Hematopoietic multipotent progenitor cell treated with erythropoietin and hydrocortisone succinate and interleukin-3 and kit ligand, for 15 days (in vitro differentiated cells): ENCODE measurements around the gene ENAH.
"Not testable (repeated sequence)": the region's sequence is repeated elsewhere in the genome, so short reads cannot be mapped to it uniquely, and the experiment has no call there.

Experiments used
- DNase-seq: peaks from one replicate; pipeline ENCODE4 v3.0.0-alpha.2; 2015; ENCODE audit warnings: low spot score

The ENAH gene

GRCh38 chr1:225674381-225674780, 21.5 kb upstream of the ENAH start:
- DNase-seq = no peak

- DNase-seq = no peak
These were observed 18.1 kb upstream of the ENAH start for GRCh38 chr1:225670806-225671733.

DNA sequence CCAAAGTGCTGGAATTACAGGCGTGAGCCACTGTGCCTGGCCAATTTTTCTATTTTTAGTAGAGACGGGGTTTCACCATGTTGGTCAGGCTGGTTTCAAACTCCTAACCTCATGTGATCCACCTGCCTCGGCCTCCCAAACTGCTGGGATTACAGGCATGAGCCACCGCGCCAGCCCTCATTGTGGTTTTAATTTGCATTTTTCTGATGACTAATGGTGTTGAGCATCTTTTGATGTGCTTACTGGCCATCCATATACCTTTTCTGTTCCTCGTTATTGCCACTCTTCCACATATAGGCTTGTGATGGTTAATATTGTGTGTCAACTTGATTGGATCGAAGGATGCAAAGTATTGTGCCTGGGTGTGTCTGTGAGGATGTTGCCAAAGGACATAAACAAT, 17.4 kb upstream of the ENAH start:
- no peak for DNase-seq

DNA sequence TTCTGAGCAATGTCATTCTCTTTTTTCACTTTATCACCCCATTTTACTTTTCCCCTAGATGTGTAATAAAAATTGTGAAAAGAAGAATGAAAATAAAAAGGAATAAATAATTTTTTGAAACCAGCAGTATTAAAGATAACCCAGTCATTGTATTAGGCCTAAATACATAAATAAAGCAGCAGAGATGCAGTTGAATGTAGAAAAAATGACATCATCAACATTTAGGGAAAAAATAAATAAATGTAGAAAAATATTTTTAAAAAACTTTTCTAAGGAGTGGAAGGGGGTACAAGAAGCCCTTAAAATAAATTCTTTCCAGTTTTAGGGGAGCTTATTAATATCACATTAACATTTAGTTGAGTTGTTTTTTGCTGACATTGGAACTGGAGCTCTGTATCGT, 15.3 kb upstream of the ENAH start:
- DNase-seq = no peak

- DNase-seq = no peak
These were observed 14.4 kb upstream of the ENAH start for GRCh38 chr1:225667362-225667761.

DNA sequence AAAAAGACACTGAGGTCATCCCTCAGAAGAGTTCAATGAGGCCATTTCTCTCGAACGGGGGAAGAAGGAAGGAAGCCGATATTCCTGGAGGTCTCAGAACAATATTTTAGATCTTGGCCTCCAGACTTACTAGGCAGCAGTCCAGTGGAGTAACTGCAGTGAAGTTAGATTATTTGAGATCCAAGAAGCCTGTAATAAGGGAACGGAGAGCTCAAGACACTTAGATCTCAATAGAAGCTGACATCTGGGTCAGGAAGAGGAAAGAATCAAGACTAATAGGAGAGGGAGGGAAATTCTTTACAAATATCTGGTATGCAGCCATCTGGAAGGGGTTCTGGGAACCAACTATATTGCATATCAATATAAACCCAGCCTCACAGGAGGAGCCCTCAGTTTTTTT, 13.6 kb upstream of the ENAH start:
- no peak for DNase-seq

DNA sequence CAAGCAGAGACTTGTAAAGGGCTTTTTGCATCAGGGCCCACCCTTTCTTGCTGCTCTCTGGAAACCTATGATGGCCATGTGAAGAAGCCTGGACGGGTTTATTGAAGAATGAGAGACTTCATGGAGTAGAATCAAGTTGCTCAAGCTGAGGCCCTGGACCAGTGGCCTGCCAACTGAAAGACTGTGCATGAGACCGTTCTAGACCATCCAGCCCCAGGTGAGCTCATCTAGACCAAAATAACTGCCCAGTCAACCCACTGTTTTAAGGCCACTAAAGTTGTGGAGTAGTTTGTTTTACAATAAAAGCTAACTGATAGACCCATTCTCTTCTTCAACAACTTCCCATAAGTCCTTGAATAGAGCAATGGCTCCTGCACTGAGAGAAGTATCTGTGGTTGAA, 11.8 kb upstream of the ENAH start:
- DNase-seq = no peak

GRCh38 chr1:225662155-225662554, 9.2 kb upstream of the ENAH start:
- DNase-seq = no peak

GRCh38 chr1:225660544-225660946, 7.6 kb upstream of the ENAH start:
- DNase-seq = no peak

GRCh38 chr1:225658041-225658440, 5.1 kb upstream of the ENAH start:
- no peak for DNase-seq

DNA sequence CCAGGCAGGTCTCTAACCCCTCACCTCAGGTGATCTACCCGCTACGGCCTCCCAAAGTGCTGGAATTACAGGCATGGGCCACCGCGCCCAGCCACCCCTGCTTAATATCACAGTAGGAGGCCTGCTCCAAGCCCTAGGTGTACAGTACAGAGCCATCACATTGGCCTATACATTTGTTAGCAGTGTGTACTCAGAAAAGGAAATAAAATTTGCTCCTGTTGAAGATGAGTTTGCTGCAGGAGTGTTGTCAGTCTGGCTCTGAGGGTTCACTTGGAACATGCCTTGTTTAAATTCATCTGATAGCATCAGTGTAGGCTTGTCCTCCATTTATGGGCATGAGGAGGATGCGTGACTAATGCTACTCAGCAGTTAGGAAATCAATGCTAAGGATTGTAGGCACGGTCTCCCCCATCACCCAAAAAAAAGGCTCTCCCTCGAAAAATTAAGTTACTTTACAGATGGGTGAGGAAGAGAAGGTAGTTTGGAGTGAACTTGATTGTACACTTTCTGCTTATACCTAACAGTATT, 4.6 kb upstream of the ENAH start:
- no peak for DNase-seq

GRCh38 chr1:225656259-225656655, 3.3 kb upstream of the ENAH start:
- DNase-seq = not testable (repeated sequence)

DNA sequence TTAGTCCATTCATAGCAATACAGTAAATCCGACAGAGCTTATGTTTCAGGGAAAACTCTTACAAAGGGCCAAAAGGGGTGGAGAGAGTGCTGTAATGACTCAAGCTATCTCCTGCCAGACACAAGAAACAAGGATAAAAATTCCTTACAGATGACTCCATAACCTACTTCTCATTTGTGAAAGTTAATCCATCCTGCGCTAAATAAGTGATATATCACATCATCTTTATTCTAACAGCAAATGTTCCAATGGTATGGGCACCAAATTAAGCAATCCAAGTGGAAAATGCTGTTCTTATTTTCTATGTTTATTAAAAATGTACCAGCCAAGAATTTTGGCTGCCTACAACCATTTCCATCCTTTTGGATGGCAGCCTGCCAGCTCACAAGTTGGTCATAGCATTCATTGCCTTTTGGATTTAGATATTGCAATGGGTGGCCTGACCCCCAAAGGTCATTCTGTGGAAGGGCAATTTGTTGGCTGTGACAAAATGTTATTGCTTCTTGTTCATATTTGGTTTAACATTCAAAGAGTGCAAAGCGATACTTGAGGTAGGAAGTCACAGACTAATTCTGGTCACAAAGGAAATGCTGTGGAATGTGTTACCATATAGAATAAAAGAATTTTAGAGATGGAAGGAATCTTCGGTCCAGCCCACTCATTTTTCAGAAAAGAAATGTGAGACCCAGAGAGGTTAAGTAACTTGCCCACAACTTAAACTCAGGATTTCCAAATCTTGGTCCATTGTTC, 2.8 kb upstream of the ENAH start:
- no peak for DNase-seq

DNA sequence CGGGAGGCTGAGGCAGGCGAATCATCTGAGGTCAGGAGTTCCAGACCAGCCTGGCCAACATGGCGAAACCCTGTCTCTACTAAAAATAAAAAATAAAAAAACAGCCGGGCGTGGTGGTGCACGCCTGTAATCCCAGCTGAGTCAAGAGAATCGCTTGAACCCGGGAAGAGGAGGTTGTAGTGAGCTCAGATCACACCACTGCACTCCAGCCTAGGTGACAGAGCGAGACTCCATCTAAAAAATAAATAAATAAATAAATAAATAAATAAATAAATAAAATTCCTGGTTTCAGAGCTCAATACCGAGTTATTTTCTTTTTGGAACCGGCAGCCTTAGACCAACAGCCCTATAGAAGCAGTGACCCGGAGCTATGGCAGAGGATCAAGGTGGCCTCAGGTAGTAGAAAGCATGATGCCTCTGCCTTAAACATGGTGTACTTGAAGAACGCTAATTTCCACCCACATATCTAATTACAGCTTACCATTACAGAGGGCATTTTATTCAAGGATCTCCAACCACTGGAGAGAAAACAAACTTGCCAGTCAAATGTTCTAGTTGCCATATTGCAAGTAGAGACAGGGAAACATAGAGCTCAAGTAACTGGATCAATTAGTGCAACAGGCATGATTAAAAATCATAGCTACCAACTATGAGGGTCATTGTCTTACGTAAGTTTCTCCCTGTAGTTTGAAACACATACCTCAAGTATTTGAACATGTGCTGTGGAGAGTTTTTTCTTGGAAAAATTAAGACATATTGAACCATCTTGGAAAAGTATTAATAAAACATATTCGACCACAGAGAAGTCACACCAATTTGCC, 2.0 kb upstream of the ENAH start:
- DNase-seq = no peak

- DNase-seq = no peak
These were observed 1.3 kb upstream of the ENAH start for GRCh38 chr1:225654277-225654597.

DNA sequence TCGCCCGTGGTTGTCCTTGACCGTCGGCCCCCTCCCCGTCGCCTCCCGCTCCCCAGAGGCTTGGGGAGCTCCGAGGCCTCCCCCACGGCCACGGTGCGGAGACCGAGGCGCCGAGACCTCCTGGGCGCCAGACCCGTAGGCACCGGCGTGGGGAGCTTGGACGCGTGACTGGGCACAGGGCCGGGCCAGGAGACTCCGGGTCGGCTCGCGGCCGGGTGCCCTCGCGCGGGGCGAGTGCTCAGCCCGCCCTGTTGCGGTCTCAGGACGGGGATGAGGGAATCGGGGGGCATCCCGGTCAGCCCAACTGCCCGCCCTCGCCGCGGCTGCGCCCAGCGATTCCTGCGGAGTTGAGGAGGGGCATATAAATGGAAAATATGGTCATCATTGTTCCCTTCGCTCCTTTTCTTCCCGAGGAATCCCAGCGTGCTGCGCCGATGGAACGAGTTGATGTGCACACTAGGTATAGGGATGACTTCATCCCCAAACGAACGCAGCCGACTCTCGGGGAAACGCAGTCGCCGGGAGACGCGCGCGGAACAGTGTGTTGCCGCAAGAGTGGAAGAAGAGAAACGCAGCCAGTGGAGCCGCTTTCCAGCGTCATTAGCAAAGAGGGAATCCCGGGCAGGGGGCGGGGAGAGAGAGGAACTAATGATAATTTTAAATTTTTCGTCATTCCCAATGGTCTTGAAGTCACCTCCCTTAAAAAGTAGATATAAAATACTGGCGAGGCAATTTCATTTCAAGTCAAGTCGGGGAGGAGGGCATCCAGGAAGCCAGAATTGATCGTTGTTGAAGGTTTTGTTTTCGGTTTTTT, 747 bp upstream of the ENAH start:
- no peak for DNase-seq

DNA sequence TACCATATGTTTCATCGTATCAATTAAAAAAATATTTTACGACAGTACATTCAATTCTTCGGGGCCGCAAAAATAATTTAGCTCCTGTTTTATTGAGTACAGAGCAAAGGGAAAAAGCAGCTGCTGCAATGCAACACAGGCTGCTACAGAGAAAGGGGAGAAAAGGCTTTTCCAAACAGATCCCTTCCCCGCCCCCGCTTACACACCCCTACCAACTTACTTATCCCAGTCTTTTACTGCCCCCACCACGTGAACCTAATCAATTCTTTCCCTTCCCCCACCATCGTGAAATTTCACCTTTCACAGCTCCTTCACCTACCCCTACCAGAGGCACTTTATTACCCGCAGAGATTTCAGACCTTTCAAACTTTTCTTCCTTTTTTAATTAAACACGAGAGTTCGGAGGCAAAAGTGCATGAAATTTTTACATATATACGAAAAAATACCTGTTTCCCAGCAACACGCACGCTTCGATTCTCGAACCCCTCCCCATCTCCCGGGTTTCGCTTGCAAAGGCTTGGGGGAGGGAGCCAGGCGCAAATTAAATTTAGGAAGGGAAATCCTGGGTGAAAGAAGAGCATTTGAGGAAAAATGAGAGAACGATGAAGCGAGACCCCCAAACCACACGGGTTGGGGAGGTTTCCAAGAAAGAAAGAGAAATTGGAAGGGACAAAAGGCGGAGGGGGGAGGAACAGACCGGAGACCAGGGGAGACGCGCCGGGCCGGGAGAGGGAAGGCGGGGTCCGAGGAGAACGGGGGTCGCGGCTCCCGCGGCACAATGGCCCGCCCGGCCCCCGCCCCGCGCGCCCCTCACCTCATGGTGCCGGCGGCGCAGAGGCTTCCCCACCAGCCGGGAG, 823 bp downstream of the ENAH start:
- DNase-seq = no peak

- no peak for DNase-seq
These were observed 1.5 kb downstream of the ENAH start for GRCh38 chr1:225651376-225651871.

DNA sequence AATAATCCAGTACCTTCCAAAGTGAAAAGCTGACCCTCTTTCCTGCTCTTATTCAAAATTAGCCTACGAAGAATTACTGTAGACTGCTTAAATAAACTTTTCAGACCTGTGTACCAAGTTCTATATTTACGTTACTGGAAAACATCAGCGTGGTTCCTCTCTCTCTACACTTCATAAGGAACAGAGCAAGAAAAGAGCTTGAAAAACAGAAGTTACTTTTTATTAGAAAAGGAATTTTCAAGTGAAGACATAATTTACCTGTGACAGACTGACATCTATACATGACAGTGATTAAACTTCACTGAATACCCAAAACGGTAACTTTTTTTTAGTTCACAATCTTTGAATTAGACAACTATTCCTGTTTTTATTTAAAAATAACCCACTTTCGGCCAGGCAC, 2.7 kb downstream of the ENAH start:
- DNase-seq = no peak

DNA sequence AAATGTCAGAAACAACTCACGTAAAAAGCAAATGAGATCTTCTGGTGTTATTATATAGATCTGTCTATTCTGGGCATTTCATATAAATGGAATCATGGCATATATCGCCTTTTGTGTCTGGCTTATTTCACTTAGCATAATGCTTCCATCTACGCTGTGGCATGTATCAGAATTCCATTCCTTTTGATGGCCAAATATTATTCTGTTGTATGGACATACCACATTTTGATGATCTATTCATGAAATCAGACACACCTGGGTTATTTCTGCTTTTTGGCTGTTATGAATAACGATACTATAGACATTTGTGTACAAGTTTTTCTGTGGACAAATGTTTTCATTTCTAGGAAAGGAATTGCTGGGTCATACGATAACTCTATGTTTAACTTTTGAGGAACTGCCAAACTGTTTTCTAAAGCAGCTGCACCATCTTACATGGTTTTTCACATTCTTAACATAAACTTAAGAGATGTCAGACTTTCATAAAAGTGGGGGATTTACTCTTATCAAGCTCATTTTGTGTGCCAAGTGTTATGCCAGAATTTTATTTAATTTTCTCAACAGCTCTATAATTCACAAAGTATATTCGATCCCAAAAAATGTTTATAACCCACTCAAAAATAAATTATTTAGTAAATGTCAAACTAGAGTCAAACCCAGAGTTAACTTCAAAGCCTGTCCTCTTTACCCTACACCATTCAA, 7.6 kb downstream of the ENAH start:
- no peak for DNase-seq
